NCI-H2196 (cell line): ENCODE results near the gene S1PR5.
A peak's percentile ranks its signal among the peaks of the same experiment; 100 is the strongest.
"Not testable (repeated sequence)": the region's sequence is repeated elsewhere in the genome, so short reads cannot be mapped to it uniquely, and the experiment has no call there.

ENCODE experiments used
- DNase-seq: peaks from one replicate; lab custom pipeline; 2025; ENCODE audit not compliant: unreplicated experiment; lab: John Stamatoyannopoulos, UW

The S1PR5 gene

DNA sequence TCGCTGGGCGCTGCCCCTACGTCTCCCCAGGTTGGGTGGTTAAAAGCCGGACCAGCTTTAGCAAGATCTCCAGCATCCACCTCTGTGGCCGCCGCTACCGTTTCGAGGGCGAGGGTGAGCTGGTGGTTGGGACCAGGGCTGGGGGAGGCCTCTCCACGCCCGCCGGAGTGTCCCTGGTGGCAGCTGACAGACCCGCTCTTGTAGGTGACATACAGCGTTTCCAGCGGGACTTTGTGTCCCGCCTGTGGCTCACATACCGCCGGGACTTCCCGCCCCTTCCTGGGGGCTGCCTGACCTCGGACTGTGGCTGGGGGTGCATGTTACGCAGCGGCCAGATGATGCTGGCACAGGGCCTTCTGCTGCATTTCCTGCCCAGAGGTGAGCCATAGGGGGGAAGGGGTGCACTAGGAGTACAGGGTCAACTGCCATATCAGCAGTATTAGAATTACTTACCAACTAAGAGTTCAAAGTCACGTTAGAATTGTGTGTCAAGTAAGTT is 27.6 kb upstream of the S1PR5 start:
- no peak for DNase-seq

DNA sequence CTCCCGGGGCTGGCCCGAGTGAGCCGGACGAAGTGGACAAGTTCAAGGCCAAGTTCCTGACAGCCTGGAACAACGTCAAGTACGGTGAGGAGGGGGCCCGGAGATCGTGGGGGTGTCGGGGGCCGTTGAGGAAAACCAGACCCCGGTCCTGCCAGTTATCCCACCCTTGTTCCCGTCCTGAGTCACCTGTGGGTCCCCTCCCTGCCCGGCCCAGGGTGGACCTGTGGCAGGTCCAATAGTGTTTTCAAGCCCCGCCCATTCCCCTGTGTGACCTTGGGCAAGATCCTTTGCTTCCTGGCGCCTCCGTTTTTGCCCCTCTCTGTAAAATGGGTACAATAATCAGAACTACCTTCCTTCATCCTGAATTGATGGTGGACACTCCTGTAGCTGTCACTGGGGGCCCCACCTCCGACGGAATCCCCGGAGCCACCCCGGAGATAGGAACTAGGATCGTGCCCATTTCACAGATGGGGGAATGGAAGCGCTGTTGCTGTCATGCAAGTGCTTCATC is 27.1 kb upstream of the S1PR5 start:
- no peak for DNase-seq

DNA sequence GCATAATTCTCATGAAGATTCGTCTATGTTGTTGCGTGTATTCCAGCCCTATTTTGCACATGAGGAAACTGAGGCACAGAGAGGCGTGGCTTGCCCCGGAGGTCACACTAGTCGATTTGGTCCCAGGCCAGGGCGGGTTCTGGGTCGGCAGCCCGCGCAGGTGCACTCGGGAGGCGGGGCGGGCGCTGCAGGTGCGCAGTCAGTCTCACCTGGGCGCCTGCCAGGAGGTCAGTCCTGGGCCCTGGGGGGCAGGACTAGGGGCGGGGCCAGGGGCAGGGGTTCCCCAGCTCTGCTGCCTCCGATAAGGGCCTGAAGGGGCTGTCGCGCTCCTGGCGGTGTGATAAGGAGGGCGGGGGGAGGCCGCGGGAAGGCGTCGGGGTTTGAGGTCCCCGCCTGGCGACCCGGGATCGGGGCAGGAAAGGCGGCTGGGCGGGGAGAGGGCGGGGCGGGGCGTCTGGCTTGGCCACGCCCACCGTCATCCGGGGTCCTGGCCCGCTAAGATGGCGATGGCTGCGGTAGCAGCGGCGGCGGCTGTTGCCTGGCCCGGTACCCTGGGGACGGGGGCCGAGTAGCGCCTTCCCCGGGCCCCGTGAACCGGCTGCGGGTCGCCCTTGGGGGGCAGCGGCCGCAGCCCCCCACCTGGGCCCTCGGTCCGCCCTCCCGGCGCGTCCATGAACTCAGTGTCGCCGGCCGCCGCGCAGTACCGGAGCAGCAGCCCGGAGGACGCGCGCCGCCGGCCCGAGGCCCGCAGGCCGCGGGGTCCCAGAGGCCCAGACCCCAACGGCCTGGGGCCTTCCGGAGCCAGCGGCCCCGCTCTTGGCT is 26.4 kb upstream of the S1PR5 start, which contains the start of gene ATG4D:
Gene ATG4D (plus strand): TSS at position 485 of the 822 bp plus-strand sequence. CDS start 187 bp downstream, at position 672.
- peak; percentile 94 for DNase-seq

DNA sequence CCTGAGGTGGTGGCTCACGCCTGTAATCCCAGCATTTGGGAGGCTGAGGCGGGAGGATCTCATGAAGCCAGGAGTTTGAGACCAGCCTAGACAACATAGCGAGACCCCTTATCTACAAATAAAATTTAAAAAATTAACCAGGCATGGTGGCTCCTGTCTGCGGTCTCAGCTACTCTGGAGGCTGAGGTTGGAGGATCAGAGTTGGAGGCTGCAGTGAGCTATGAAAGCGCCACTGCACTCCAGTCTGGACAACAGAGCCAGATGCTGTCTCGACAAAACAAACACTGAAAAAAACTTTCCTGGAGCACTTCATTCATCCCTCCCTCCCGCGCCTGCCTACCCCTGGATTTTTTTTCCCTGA is 25.8 kb upstream of the S1PR5 start:
- peak; percentile 66 for DNase-seq

DNA sequence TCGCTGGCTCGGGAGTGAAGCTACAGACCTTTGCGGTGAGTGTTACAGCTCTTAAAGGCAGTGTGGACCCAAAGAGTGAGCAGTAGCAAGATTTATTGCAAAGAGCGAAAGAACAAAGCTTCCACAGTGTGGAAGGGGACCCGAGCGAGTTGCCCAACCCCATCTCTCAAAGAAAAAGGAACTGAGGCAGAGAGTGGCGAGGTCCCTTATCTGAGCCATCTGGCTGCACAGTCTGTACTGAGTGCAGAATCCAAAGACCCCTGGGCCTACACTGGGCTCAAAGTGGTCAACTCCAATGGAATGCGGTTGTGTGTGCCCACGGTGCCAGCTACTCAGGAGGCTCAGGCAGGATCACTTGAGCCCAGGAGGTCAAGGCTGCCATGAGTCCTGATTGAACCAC is 21.8 kb upstream of the S1PR5 start:
- not testable (repeated sequence) for DNase-seq

DNA sequence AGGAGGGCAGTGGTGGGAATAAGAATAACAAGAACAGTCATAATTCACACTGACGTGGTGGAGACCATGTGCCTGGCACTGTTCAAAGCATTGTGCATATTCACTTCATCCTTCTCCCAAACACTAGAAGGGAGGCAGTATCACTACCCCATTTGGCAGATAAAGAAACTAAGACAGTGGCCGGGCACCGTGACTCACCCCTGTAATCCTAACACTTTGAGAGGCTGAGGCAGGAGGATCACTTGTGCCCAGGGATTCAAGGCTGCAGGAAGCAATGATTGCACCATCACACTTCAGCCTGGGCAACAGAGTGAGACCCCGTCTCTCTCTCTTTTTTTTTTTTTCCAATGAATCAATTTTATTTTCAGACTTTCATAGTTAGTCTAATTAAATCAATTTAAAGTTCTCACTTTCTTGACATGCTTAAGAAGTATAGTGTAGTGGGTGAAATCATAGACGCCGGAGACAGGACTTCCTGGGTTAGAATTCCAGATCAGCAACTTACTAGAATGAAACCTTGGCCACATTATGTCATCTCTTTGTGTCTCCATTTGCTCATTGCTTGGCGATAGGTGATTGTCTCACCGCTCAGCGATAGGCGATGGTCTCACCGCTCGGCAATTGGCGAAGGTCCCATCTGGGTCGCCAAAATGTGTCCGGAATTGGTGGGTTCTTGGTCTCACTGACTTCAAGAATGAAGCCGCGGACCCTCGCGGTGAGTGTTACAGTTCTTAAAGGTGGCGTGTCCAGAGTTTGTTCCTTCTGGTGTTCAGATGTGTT is 21.1 kb upstream of the S1PR5 start:
- no peak for DNase-seq

DNA sequence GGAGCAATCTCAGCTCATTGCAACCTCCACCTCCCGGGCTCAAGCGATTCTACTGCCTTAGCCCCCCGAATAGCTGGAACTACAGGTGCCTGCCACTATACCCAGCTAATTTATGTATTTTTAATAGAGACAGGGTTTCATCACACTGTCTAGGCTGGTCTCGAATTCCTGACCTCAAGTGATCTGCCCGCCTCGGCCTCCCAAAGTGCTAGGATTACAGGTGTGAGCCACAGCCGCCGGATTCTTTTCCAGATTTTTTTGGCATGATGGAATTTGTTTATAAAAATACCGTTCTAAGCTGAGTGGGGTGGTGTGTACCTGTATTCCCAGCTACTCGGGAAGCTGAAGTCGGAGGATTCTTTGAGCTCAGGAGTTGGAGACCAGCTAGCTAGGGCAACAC is 20.4 kb upstream of the S1PR5 start:
- DNase-seq = no peak

DNA sequence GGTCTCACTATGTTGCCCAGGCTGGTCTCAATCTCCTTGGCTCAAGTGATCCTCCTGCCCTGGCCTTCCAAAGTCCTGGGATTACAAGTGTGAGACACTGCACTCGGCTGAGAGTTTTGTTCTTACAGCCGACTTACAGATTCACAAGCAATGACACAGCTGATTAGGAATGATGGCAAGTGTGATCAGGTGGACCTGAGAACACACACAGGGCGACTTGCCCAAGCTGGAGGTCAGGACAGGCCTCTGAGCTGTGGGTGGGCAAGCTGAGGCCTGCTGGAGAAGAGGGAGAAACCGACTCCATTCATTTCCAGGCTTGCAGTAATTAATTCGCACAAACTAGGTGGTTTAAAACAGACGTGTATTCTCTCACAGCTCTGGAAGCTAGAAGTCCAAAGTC is 18.4 kb upstream of the S1PR5 start:
- no peak for DNase-seq

DNA sequence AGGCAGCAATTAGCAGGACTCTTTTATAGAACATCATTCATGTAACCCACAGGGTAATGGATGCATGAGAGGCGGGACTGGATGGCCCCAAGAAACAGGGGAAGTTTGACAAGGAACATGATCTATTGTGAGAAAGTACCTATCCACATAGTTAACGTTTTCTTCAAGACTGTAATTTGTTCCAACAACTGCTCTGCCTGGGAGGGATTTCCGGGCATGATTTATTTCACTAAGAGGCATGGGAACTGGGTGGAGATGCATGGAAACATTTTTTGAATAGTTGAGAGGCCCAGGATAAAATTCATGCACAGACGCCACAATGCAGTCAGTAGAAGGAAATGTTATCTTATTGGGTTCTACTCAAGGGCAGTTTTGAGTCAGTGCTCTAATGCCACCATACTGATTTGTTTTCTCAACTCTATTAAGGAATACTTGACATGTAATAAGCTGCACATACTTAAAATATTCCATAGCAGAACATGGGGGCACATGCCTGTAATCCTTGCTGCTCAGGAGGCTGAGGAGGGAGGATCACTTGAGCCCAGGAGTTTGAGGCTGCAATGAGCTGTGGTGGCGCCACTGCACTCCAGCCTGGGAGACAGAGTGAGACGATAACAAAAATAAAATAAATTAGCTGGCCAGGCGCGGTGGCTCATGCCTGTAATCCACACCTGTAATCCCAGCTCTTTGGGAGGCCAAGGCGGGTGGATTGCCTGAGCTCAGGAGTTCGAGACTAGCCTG is 16.6 kb upstream of the S1PR5 start:
- DNase-seq = no peak

DNA sequence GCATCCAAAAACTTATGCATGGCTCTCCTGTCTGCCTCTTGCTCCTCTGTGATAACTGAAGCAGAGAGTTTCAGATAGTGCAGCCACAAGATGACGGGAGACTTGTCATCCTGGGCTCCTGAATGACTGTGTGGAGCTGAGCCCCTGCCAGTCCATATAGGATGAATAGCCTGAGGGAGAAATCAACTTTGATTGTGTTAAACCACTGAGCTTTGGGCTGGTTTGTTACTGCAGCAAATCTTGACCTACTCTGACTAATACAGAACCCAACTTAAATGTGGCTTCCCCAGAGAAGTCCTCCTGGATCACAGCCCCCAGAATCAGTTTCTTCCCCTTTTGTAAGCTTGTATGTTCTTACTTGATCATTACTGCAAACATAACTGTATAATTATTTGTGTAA is 15.2 kb upstream of the S1PR5 start:
- no peak for DNase-seq

DNA sequence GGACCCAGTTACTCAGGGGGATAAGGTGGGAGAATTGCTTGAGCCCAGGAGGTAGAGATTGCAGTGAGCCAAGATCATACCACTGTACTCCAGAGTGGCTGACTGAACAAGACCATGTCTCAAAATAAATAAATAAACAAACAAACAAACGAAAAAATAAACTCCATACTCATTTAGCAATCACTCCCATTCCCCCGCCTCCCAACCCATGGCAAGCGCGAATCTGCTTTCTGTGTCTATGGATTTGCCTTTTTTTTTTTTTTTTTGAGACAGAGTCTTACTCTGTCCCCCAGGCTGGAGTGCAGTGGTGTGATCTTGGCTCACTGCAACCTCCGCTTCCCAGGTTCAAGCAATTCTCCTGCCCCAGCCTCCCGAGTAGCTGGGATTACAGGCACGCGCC is 9.6 kb upstream of the S1PR5 start:
- DNase-seq = not testable (repeated sequence)

DNA sequence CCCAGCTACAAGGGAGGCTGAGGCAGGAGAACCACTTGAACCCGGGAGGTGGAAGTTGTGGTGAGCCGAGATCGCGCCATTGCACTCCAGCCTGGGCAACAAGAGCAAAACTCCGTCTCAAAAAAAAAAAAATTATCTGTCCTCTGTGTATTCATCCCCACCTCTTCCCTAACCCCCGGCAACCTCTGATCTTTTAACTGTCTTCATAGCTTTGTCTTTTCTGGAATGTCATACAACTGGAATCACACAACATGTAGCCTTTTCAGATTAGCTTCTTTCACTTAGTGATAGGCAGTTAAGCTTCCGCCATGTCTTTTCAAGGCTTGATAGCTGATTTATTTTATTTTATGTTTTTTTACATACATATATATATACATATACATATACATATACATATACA is 8.4 kb upstream of the S1PR5 start:
- DNase-seq = no peak

DNA sequence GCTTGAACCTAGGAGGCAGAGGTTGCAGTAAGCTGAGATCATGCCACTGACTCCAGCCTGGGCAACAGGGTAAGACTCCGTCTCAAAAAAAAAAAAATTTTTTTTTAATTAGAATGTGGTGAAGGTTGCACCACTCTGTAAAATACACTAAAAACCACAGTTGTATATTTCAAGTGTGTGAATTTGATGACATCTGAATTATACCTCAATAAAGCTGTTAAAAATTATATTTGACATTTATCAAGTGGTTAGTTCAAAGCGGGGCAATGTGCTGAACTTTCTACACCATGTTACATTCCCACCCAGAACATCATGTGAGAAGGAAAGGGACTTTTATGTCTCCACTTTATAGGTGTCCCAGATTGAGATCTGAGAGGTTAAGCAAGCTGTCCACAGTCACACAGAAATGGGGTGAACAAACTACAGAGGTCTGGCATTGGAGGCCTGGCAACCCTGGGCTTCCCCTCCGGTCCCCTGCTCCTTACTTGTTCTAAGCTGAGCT is 5.9 kb upstream of the S1PR5 start:
- no peak for DNase-seq

DNA sequence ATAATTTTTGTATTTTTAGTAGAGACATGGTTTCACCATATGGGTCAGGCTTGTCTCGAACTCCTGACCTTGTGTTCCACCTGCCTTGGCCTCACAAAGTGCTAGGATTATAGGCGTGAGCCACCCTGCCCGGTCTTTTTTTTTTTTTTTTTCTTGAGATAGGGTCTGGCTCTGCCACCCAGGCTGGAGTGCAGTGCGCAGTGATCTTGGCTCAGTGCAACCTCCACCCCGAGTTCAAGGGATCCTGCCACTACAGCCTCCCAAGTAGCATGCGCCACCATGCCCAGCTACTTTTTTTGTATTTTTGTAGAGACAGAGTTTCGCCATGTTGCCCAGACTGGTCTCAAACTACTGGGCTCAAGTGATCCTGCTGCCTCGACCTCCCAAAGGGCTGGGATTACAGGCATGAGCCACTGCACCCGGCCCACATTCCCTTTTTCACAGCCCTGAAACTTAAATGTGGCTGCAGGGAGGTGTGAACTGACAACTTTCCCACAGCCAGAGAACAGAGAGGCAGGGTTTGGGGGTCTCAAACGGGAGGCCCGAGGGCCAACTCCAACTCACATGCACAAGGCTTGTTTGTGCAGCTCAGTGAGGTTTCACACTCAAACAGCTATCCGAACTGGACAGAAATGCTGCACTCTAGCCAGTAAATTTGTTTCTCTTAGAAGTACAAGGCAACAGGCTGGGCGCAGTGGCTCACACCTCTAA is 4.4 kb upstream of the S1PR5 start:
- no peak for DNase-seq

DNA sequence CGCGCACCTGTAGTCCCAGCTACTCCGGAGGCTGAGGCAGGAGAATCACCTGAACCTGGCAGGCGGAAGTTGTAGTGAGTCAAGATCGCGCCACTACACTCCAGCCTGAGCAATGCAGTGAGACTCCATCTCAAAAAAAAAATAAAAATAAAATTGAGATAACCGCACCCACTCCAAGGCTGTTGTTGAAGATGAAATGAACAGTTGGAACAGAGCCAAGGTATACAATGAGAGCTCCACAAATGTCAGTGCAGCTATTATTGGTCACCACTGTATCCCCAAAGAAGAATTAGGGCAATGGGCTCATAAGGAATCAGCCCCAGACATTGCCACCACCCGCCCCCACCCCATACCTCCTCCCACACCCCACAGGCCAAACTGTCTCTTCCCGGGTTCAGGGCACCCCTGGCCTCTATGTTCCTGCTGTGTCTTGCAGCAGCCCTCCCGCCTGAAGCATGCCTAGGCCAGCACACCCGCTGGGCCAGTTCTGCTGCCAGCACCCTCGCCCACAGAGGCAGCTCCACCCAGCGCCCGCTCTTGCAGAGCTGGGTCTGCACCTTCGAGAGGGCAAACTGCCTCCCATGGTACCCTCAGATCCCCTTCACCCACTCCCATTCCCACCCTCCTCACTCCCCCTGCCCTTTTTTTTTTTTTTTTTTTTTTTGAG is 3.5 kb upstream of the S1PR5 start:
- no peak for DNase-seq

DNA sequence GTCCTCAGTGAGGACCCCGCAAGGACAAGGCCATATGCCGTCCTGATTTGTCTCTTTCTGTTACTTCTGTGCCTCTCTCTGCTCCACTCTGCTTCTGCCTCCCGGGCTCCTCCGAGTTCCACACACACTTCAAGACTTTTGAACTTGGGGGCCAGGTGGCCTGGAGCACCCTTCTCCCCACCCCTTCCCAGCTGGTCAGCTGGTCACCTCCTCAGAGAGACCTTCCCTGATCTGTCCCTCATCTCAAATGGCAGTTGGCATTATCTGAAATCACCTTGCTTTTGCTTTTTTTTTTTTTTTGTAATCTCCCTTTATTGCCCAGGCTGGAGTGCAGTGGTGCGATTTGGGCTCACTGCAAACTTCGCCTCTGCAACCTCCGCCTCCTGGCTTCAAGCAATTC is 2.2 kb upstream of the S1PR5 start:
- no peak for DNase-seq

DNA sequence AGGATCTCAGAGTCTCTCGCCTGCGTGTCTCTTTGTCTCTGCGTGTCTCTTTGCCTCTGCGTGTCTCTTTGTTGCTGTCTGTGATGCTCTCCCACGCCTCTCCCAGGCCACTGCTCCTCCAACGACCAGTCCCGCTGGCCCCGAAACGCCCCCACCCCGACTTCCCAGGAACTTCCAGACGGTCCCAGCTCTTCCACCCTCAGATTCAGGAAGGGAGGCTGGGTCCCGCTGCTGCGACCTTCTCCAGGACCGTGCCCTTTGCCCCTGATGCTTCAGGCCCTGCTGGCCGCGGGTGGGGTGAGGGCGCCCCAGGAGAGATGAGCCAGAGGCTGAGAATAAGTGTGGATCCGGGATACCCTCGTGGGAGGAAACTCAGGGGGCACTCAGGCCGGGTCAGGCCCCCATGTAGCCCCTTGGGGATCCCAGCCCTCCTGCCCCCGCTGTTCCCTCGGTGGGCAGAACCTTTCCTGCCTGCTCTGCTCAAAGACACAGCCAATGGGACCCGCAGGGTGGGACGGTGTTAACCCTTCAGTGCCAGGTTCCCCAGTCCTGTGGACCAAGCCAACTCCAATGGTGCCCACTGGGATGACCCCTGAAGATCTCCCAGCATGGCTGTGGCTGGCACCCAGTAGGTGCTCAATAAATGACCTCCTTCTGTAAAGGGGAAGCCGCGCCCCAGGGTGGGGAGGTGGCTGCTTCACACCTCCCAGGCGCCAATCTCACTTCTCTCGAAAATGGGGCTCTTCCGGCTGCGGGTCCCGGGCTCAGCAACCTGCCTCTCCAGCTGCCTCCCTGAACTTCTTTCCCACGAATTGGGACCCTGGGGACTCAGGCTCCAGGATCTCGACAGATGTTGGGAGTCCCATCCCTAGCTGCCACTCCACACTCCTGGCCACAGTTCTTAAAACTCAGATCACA is 1.5 kb upstream of the S1PR5 start:
- DNase-seq = no peak

DNA sequence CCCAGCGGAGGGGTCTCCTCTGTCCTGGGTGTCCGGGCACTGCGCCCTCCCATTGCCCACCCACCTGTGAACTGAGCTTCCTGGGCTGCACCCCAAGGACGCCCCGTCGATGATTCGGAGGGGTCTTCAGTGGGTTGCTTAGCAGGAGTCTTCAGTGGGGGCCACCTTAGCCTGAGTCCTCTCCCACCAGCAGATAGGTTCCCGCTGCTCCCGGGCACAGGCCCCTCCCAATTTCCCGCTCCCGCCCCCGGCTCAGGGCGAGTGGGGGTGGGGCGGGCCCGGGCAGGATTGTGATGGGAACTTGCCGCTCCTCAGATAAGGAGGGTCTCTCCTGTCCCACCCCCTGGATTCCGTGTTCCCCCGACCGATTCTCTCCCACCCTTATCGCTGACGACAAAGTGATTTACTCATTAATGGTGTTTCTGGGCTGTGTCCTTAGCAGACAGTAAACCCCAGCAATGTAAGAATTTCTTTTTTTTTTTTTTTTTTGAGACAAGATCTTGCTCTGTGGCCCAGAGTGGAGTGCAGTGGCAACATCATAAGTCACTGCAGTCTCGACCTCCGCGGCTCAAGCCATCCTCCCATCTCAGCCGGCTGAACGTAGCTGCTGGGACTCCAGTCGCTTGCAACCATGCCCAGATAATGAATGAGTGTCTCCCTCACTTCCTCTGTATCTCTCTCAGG is 655 bp upstream of the S1PR5 start:
- peak; percentile 52 for DNase-seq
